Stimulated activated CD4-positive, alpha-beta T cell treated with anti-CD3 and anti-CD28 coated beads, Interleukin-4, amount 100 ng/mL, for 24 hours (primary cell): ENCODE measurements around the gene LHFPL6.

ENCODE experiments used
- DNase-seq: peaks from one replicate; pipeline ENCODE4 v3.0.0-alpha.2; 2020

Gene LHFPL6

DNA sequence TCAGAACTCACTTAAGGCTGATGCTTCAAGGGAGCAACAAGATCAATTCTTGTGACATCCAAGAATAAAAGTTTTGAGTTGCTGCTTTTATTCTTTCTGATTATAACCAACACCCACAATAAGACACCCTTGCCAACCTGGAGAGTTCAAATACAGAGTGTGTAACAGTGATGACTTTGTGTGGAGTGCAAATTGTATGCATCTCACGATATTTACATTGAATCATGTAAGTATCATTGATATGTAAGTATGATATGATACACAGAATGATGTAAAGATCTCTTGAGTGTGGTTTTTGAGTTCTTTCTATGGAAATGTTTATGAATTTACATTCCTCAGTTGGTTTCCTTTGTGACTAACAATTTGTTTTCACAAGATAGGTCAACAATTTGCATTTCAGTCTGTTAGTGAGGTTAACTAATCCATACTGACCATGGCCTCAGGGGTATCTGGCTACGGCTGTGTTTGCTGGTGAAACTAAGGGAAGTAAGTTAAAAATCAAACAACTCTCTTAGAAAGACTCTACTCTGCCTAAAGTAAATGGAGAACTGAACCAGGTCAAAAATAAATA, 12.4 kb downstream of the LHFPL6 start:
- no peak for DNase-seq

DNA sequence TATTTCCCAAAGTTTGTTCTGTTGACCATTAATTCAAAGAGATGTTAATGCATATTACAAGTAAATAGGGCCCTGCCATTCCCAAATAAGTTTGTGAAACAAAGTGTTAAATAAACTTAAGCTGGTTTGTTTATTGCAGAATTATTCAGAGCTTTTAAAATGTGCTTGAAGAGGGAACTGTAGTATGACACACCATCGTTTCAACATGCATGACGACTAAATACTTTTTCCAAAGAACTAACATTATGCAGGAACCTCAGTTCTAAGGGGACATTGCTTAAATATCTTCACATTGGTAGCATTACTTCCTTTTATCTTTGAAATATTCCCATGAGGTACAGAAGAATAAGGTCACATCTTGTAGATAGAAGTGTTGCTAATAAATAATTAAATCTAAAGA, 14.6 kb downstream of the LHFPL6 start:
- DNase-seq = no peak

DNA sequence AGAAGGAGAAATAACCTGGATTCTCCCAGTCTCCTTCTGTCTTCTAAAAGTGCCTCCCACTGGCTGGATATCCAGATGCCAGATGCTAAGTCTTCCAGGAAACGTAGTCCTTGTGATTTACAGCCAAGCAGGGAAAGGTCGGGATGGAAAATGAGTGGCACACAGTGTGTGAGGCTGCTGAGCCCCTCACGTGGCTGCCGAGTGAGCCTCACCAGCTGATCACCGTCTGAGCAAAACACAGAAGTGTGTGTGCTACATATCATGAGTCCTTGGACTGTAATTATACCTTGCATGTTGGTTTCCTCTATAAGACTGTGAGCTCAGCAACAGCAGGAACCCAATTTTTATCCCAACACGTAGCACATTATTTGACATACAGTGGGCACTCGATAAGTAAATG, 15.1 kb downstream of the LHFPL6 start:
- DNase-seq = no peak

DNA sequence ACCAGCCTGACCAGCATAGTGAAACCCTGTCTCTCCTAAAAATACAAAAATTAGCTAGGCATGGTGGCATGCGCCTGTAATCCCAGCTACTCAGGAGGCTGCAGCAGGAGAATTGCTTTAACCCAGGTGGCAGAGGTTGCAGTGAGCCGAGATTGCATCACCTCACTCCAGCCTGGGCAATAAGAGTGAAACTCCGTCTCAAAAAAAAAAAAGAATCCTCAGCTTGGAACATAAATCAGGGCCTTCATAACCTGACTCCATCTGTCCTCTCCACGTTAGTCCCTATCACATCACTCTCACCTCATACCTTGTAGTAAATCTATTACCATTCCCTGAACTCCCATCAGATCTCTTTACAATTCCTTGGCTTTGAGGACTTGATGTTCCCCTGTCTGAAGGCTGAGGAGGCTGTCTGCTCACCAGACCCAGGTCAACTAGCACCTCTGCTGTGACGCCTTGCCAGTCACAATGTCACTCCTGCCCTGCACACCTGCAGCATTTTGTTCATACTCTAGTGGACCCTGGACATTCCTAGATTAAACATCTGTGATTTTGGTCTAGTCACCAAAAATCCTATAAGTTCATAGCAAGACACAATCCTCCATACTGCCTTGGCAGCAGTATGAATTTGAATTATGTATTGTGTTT, 15.9 kb downstream of the LHFPL6 start:
- DNase-seq = no peak

DNA sequence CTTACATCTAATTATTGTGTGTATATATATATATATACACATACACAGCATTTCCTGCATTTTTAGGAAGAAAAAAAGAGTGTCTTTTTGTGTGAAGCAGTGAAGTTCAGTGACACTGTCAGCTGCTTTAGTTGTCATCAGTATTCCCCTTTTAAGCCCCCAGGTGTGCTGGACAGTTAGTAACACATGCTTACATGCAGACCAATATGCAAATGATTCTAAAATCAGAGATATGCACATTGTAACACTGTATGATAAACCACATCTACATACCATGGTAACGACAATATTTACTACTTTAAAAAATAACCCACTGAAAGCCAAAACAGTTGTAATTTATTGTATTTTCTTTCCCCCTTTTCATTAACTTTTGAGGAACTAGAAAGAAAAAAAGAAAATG, 16.8 kb downstream of the LHFPL6 start:
- no peak for DNase-seq

DNA sequence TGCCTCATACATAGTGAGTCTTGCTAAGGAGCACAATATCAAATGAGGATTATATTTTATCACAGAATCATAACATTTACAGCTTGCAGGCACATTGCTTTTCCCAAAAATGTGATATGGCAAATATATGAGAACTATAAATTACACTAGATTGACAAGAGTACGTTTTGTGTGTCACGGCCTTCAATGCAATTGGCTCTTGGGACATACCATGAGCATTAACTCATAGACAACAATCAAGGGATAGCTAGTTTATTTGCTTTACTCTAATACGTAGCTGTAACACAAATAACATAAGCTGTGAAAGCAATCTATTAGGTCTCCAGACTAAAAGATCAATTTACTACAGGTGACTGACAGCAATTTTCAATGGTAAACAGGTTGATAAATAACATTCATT, 17.8 kb downstream of the LHFPL6 start:
- no peak for DNase-seq

DNA sequence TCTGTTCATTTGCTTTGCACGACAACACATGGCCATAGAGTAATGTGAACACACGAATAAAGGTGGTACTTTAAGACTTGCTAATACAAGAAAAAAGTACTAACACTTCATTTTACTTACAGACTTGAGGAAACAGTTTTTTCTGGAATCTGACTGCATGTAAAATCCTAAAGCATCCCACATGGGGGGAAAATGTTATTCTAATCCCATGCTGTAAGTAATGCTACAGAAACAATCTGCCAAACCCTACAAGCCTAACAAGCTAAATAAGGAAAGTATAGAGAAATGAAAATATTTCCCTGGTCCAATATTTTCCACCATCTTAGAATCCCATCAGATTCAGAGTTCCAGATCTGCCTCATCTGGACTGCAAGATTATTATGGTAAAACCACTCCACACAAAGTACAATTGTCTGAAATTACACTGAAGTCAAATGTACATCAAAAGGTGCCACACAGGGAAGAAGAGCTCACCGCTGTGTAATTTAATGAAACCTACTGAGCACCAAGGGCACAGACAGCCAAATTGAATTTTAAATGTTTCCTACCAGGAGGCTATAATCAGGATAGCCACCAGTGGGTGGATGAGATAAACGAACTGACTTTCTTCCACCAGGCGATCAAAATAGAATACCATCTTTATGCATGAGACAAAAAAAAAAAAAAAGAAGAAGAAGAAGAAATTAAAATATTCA, 22.0 kb downstream of the LHFPL6 start:
- no peak for DNase-seq

DNA sequence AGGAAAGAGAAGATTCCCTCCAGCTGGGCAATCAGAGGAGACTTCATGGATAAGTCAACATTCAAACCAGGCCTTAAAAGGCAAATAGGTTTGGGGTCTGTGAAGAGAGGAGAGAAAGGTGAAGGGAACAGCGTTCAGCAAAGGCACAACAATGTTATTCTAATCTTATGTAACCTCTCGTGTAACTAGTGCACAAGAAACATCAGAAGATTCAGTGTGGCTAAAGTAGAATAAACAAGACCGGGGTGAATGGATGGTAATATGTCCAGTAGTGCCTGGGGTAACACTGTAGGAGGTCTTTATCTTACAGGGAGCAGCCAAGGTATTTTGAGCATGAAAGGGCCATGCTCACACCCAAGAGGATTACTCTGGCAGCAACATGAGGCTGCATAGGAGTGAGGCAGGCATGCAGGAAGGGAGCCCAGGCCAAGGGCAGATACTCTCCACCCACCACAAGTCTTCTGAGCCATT, 24.1 kb downstream of the LHFPL6 start:
- DNase-seq = no peak

DNA sequence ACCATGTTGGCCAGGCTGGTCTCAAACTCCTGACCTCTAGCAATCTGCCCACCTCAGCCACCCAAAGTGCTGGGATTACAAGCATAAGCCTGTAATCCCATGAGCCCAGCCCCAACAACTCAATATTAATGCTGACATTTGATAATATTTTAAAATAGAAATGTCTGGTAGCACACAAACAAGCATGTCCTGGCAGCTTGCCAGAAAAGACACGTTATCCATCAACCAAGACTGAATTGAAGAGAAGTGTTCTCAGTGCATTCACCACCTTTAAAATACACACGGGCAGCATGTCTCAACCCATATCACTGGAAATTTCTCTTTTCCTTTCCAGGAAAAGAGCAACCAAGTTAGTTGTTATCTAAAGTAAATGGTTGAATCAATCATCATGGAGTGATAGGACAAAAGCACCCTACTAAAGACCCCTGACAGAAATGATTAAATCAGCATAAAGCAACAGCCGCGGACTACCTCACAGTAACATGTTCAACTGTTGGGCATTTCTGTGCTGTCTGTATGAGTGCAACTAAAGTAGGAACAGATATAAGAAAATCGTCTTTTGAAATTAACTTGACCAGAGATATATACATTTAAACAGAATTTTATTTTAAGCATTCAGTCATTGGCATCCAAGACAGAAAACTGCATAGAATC, 25.0 kb downstream of the LHFPL6 start:
- DNase-seq = no peak

DNA sequence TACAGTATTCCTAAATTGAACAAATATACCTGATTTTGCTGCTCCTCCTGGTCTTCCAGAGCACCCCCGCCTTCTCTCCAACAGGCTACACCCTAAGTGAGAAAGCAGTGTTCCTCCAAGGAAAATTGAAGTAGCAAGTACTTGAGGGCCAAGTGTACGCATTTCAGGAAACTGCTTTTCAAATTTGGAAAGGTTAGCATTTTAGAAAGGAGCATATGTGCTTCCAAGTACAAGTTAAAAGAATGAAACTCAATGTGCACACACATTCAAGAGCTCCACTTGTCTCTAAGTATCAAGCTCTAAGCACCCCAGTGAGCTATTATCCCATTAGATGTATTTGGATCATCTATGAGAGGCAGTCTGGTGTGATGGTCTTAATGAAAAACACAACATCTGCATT, 25.8 kb downstream of the LHFPL6 start:
- DNase-seq = no peak

DNA sequence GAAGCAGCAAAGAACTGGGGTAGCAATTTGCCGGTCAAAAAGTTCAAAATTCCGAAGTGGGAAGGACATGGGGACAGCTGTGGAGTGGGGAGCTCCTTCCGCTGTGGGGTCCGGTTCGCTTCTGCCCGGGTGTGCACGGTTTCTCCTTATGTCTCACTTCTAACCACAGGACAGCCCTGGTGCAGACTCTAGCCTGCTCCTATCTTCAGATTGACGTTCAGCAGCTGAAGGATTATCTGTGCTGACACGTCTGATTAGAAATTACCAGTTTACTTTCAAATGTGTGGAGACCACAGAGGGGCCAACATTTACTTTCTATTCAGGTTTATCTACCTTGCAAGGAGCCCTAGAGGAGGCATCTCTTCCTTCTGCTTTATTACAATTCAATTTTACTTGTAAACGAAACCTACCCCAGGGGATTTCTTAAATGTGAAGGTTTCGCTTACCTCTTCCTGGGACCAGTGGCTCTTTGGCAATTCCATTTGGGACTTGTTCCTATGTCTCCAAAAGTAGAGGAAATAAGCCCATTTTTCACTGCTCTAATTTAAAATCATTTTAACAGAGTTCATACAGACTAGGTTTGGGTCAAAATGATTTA, 27.3 kb downstream of the LHFPL6 start:
- no peak for DNase-seq

DNA sequence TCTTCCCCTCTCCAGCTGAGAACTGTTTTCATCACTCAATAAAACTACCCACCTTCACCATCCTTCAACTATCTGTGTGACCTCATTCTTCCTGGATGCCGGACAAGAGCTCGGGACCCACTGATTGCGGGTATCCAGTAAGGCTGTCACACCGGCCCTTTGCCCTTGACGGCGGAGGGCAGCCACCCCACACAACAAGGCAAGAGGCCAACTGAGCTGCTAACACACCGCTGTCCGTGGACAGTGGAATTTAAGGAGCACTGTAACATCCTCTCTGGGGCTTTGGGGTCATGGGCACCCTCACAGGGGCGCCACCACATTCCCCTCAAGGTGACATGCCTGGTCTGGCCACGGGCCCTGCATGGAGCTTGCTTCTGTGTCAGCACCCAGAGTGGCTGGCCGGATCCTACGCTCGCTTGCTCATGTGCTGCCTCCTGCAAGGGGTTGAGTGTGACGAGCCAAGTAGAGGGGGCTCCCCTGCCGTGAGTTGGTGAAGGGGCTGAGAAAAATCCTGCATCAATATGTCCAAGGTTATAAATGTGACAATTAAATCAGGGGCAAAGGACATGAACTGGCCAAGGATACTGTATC, 31.4 kb downstream of the LHFPL6 start:
- no peak for DNase-seq

DNA sequence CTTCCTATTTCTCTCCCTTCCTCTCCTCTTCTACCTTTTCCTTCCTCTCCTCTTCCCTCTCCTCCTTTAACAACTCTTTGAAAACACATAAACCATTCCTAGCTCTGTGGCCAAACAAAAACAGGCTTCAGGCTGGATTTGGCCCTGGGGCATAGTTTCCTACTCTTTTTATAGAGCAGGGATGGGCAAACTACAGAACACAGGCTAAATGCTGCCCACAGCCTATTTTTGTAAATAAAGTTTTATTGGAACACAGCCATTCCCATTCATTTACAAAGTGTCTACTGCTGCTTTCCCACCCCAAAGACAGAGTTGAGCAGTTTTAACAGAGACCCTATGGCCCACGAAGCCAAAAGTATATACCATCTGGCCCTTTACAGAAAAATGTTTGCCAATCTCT, 35.4 kb downstream of the LHFPL6 start:
- no peak for DNase-seq

DNA sequence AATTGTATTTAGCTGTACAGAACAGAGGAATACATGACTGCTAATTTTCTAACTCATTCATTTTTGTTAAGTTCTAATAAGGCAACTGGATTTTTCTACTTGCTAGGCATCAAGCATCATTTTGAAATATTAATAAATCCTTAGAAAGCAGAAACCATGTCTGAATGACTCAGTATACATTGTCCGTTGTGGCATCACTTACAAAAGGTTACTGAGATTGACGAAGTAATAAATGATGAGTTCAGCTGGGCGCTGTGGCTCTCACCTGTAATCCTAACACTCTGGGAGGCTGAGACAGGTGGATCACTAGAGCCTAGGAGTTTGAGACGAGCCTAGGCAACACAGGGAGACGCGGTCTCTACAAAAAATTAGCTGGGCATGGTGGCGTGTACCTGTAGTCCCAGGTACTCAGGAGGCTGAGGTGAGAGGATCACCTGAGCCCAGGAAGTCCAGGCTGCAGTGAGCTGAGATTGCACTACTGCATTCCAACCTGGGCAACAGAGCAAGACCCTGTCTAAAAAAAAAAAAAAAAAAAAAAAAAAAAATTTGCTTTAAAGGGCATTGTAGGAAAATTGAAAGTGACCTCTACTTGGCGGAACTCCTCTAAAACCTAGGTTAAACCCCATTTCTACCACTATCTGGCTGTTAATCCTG, 36.6 kb downstream of the LHFPL6 start:
- no peak for DNase-seq

DNA sequence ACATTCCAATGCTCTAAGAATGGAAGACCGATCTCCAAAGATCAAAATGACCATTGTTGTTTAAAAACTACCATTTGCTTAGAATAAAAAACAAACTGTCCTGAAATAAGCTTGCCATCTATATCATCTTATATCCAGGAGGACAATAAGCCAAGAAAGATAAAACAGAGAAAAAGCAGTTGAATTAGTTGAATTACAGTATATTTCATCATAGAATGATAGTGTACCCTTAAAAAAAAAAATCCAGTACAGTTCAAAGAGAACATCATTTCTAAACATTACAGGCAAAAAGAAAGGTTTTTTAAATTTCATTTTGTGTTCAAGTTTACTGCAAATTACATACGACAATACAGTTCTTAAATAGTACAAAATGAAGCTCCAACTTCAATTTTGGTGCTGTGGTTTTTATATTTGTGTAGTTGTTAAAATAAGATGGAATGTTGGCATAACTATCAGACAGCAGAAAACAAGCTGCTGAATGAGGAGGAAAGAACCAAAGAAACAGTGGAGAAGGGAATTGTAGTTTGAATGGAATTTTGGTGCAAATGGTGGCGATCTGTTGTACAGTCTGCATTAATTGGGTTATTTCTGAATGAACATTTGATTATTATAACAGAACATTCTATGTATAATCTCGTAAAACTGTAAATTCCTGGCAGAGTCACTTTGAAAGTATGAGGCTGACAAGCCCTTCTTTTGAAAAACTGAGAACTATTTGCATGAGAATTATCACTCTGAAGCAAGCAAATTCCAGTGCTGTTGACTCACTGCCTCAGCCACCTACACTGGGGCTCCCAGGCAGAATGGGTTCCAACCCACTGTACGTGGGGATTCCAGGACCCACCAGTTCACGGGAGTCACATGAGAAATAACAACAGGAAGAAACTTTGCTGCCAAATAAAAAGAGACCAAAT, 37.7 kb downstream of the LHFPL6 start:
- no peak for DNase-seq

DNA sequence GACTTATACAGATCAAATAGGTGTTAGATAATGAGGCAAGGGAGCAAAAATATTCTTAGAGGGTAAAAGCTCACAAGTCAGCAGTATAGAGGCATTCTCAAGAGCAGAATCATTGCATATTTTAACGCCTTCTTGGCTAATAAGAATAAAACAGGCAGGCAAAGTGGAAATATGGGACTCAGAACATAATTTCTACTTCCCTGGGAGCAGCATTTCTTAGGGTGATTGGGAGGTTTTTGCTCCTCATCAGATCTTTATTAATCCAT, 39.6 kb downstream of the LHFPL6 start:
- DNase-seq = no peak

DNA sequence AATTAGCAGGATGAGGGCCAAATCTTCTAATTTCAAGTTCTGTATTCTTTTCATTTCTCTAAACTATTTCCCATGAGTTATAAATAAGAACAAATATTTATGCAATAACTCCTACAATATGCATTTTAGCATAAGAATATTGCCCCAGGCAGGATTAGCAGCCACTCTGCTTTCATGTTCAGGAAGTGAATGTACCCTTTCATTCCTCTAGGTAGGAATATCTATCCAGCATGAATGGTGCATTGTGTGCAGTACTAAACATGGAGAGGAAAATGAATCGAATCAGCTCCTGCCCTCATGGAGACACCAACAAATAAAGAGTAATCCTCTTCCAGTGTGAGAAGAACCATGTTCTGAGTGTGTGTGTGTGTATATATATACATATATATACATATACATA, 41.0 kb downstream of the LHFPL6 start:
- no peak for DNase-seq

DNA sequence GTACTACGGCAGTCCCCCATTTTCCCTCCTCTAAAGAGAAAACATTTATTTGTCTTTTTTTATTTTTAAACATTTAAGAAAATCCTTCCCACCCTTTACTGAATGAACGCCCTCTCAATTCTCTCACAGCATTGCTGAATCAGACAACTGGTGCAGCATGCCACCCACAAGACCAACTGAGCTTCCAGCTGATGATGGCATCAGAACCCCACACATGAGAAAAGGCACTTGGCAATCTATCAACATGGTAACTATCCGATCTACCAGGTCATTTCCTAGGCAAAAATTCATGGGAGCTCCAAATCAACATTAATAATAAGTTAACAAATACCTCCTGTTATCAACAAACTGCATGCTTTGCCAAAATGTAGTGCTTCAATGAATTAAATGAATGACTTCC, 43.1 kb downstream of the LHFPL6 start:
- no peak for DNase-seq

DNA sequence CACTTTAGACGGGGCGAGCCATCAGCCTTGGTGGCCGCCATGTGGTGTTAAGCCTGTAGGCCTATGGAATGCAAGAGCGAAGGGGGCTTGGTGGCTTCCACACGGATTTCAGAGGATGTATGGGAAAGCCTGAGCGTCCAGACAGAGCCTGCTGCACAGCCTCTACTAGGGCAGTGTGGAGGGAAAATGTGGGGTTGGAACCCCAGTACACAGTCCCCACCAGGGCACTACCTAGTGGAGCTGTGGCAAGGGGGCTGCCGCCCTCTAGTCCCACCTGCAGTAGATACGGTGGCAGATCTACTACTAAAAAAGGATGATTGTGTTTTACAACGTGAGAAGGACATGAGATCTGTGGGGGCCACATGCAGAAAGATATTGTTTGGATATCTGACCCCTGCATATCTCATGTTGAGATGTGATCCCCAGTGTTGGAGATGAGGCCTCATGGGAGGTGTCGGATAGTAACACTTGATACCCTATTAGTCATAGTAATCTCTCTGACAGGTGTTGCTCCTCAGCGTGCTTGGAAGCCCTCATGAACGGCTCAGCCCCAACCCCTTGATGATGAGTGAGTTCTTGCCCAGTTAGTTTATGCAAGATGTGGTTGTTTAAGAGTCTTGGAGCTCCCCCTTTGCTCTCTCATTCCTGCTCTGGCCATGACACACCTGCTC, 45.6 kb downstream of the LHFPL6 start:
- DNase-seq = no peak

DNA sequence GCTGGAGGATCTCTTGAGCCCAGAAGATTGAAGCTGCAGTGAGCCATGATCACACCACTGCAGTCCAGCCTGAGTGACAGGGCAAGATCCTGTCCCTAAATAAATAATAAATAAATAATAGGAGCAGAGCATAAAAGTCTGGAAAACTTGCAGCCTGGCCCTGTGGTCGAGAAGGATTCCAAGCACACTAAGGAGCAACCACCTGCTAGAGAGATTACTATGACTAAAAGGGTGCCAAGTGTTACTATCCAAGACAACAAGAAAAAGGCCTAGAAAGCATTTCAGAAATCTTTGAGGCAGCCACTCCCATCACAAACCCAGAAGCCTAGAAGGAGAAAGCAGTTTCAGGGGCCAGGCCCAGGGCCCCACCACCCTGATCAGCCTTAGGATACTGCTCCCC, 46.1 kb downstream of the LHFPL6 start:
- DNase-seq = no peak

DNA sequence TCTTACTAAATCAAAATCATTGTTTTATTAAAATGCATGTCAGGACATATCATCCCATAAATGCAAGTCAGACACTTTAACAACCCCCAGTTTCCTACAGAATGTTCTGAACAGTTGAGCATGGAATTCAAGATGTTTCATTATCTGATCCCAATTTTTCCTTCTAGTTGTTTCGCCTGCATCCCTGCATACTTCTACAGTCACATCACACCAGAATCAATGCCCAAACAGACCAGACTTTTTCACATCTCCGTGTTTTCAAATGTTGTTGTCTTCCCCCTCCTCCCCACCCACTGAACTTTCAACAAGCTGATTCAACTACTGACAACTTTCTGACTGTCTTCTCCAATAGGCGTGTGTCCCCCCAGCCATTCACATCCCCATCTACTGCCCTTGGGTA, 48.6 kb downstream of the LHFPL6 start:
- no peak for DNase-seq
